22Rv1 (cell line): ENCODE data around the gene RDM1.

Experiments
- ZFX ChIP-seq: fragments of 450-650 bp; IDR thresholded peaks from 2 replicates; pipeline ENCODE4 v1.6.1; 2017; ENCODE audit warnings: antibody characterized with exemption, borderline replicate concordance
- TF ChIP-seq, protein P1 (sequence below): fragments of 450-650 bp; IDR thresholded peaks from 2 replicates; pipeline ENCODE4 v1.5.1; 2017; ENCODE audit warnings: mild to moderate bottlenecking

DNA sequence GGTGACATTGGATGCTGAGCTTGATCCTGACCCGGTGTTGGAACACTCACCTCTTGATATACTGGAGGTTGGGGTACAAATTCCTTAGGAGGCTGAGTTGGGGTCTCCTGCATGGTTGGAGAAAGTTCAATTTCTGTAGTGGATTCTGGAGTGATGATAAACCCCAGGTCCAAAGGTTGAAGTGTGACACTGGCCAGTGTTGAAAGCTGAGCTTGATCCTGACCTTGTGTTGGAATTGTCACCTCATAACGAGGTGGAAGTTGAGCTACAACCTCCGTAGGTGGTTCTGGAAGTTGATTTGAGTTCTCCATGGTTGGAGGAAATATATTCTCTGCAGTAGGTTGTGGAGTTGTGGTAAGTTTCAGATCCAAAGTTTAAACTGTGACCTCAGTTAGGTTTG lies 21.2 kb downstream of the RDM1 start:
- TF ChIP-seq, protein P1, sequence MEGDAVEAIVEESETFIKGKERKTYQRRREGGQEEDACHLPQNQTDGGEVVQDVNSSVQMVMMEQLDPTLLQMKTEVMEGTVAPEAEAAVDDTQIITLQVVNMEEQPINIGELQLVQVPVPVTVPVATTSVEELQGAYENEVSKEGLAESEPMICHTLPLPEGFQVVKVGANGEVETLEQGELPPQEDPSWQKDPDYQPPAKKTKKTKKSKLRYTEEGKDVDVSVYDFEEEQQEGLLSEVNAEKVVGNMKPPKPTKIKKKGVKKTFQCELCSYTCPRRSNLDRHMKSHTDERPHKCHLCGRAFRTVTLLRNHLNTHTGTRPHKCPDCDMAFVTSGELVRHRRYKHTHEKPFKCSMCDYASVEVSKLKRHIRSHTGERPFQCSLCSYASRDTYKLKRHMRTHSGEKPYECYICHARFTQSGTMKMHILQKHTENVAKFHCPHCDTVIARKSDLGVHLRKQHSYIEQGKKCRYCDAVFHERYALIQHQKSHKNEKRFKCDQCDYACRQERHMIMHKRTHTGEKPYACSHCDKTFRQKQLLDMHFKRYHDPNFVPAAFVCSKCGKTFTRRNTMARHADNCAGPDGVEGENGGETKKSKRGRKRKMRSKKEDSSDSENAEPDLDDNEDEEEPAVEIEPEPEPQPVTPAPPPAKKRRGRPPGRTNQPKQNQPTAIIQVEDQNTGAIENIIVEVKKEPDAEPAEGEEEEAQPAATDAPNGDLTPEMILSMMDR, result no peak
- no peak for TF ChIP-seq ZFX
